NCI-H82 (cell line): ENCODE results near the gene RSPH10B2.
"Not testable (repeated sequence)": the region's sequence is repeated elsewhere in the genome, so short reads cannot be mapped to it uniquely, and the experiment has no call there.

ENCODE experiments used
- DNase-seq: peaks from one replicate; lab custom pipeline; 2025; lab: John Stamatoyannopoulos, UW

Gene RSPH10B2

DNA sequence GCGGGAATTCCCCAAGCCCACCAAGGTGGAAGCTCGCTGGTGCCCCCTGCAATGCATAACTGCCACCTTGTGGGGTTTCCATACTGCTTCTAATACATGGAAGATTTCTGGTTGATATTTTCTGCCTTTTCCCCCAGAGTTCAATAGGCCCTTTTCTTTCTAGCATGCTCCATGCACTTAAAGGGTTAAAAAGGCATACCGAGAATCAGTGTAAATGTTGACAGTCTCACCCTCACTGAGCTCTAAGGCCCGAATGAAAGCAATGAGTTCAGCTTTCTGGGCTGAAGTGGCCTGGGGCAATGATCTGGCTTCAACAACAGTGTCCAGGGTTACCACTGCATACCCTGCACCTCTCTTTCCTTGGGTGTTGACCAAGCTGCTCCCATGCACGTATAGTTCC lies 89.2 kb downstream of the RSPH10B2 start:
- not testable (repeated sequence) for DNase-seq

DNA sequence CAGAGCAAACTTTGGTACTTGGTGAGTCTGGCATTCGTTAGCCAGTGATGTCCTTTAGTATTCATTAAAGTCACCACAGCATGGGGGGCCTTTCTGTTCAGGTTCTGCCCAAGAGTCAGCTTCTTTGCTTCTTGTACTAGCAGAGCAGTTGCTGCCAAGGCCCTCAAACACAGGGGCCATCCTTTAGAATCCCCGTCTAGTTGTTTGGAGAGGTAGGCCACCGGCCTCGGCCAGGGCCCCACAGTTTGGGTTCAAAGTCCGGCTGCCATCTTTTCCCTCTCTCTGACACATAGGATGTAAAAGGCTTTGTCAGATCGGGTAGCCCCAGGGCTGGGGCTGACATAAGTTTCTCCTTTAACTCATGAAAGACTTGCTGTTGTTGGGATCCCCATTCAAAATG lies 89.8 kb downstream of the RSPH10B2 start:
- not testable (repeated sequence) for DNase-seq

DNA sequence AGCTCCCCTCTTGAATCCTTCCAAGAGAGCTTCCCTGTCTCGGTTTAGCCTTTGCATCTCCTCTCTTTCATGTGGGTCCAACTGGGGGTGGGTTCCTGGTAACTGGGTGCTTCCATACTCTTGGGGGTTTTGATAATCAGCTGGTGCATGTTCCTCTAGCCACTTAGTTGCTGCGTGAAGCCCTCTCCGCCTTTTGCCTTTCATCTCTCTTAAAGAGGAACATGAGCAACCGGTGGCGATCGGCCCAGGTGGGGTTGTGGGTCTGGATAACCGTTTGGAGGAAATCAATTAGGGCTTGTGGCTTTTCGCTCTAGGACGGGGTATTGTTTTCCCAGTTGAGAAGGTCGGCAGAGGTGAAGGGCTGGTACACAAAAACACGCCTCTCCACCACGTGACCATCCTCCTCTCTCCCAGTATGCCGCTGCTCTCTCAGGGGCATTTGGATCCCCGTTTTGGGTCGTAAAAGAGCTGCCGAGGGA lies 92.1 kb downstream of the RSPH10B2 start:
- not testable (repeated sequence) for DNase-seq

DNA sequence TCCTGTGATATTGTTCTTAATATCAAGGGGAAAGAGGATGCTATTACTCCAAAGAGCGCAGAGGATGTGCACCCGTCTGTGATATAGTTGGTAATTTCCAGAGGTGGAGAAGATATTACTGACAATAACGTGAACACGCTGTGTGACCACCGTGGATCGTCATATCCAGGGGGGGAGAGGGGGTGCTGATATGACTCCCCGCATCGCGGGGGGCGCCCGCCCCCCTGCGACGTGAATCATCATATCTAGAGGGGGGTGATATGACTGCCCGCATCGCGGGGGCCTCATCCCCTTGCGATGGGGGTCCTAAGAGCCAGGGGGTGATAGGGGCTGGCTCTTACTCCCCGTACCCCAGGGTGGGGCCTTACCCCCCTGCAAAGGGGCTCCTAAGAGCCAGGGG lies 93.8 kb downstream of the RSPH10B2 start:
- not testable (repeated sequence) for DNase-seq
